K562 (cell line): ENCODE data around the gene ADAMTS6. TPM values are rescaled to one million over a fixed set of nuclear protein-coding genes. Genes with fewer than 3 reads are reported as not detected.

Source experiments
- ATAC-seq: fragments of 200-7000 bp; cut with Tn5 transposase; 3 replicates; pipeline ENCODE4 v1.9.1; 2020; ENCODE audit warnings: moderate library complexity
- BruUV-seq: library from RNA; stranded (reverse); fragments of 400-500 nt; replicated peaks from 2 replicates; lab custom pipeline; 2021; lab: Mats Ljungman, UMichigan
- CTCF ChIA-PET: fragments of 300-600 bp; formaldehyde crosslinking; extraction: SDS; loops from one replicate; lab custom pipeline; 2021; ENCODE audit warnings: low intra/inter-chr PET ratio; lab: Yijun Ruan, JAX
- POLR2A ChIA-PET: fragments of 300-600, 350-650 bp; sonication (Branson Sonifier 250); formaldehyde crosslinking; extraction: SDS; loops from one replicate; lab custom pipeline; 2021; ENCODE audit warnings: antibody characterized with exemption, inconsistent platforms; lab: Yijun Ruan, JAX
- DNase-seq, 4 experiments: peaks; one replicate each; pipeline versions ENCODE4 v3.0.0 to v3.0.0-alpha.2; 2011 to 2018; ENCODE audit warnings: low spot score in 3 of 4, mixed read lengths in 3 of 4; ENCODE audit errors: extremely low read depth in 1 of 4
- FAIRE-seq: peaks from 2 replicates; lab custom pipeline; 2011; peaks lifted over from hg19 to GRCh38; lab: Jason Lieb, UNC
- H2AFZ ChIP-seq: 2 replicates; pipeline ENCODE4 v1.6.0; 2011; ENCODE audit warnings: low read depth, low read length, control low read depth, inconsistent platforms
- H3K27ac ChIP-seq: fragments of 200-600 bp; 3 replicates; pipeline ENCODE4 v1.8.0; 2011; ENCODE audit warnings: low read depth, mild to moderate bottlenecking, control low read depth, inconsistent platforms, low read length, moderate library complexity, mixed read lengths; ENCODE audit errors: extremely low read depth
- H3K27me3 ChIP-seq, 2 experiments: fragments of 300-600 bp in 1 of 2; 2 replicates in 1 of 2; 3 replicates in 1 of 2; pipeline versions ENCODE4 v1.6.0 to v1.8.0; 2011; ENCODE audit warnings: inconsistent platforms in 2 of 2, low read length in 2 of 2, mild to moderate bottlenecking in 1 of 2, mixed read lengths in 1 of 2, moderate library complexity in 1 of 2; ENCODE audit not compliant: control insufficient read depth in 2 of 2, insufficient read depth in 2 of 2
- H3K36me3 ChIP-seq: fragments of 300-600 bp; 3 replicates; pipeline ENCODE4 v1.8.0; 2011; ENCODE audit warnings: mild to moderate bottlenecking, low read length, inconsistent platforms; ENCODE audit not compliant: control insufficient read depth, insufficient read depth
- H3K4me1 ChIP-seq, 2 experiments: fragments of 200-600 bp in 1 of 2; replicated peaks in 1 of 2; 2 replicates in 1 of 2; 3 replicates in 1 of 2; pipeline versions ENCODE4 v1.5.1 to v1.8.0; 2011; ENCODE audit warnings: inconsistent platforms in 2 of 2, low read length in 2 of 2, mild to moderate bottlenecking in 1 of 2, mixed read lengths in 1 of 2, moderate library complexity in 1 of 2; ENCODE audit not compliant: control insufficient read depth in 2 of 2, insufficient read depth in 2 of 2
- H3K4me2 ChIP-seq: 2 replicates; pipeline ENCODE4 v1.6.1; 2011; ENCODE audit warnings: low read length, control low read depth, inconsistent platforms, mixed read lengths; ENCODE audit not compliant: insufficient read depth
- H3K4me3 ChIP-seq: fragments of 200-600 bp; sonication (generic), shearing (Covaris generic); 2 replicates; pipeline ENCODE4 v1.5.1; 2016; ENCODE audit warnings: control low read depth, inconsistent platforms
- H3K79me2 ChIP-seq: fragments of 200-600 bp; 3 replicates; pipeline ENCODE4 v1.8.0; 2011; ENCODE audit warnings: low read length, inconsistent platforms; ENCODE audit not compliant: control insufficient read depth, insufficient read depth
- H3K9ac ChIP-seq, 2 experiments: 2 replicates each; pipeline versions ENCODE4 v1.6.0 to v1.6.1; 2011; ENCODE audit warnings: low read depth in 2 of 2, low read length in 2 of 2, control low read depth in 1 of 2, inconsistent platforms in 1 of 2, mild to moderate bottlenecking in 1 of 2, mixed read lengths in 1 of 2; ENCODE audit not compliant: insufficient read depth in 1 of 2
- H3K9me1 ChIP-seq: one replicate; pipeline ENCODE4 v1.6.0; 2011; ENCODE audit warnings: inconsistent platforms, mild to moderate bottlenecking, low read length, moderate library complexity; ENCODE audit not compliant: control insufficient read depth, insufficient read depth
- H3K9me3 ChIP-seq: replicated peaks from 2 replicates; pipeline ENCODE4 v1.5.1; 2011; ENCODE audit warnings: low read depth, low read length, inconsistent platforms; ENCODE audit not compliant: control insufficient read depth, insufficient read depth
- H4K20me1 ChIP-seq: replicated peaks from 2 replicates; pipeline ENCODE4 v1.6.1; 2011; ENCODE audit warnings: low read length, inconsistent platforms, mixed read lengths; ENCODE audit not compliant: control insufficient read depth, insufficient read depth
- DEAF1 ChIP-seq: fragments of 450-650 bp; formaldehyde crosslinking; IDR thresholded peaks from 2 replicates; pipeline ENCODE4 v1.4.0; 2020; ENCODE audit warnings: mild to moderate bottlenecking, moderate library complexity
- NFYB ChIP-seq: IDR thresholded peaks from 2 replicates; pipeline ENCODE4 v1.6.1; 2011; ENCODE audit warnings: mild to moderate bottlenecking, moderate library complexity; ENCODE audit not compliant: insufficient read length; ENCODE audit errors: extremely low read depth
- SMAD3 ChIP-seq: fragments of 450-650 bp; formaldehyde crosslinking; conservative IDR thresholded peaks from 2 replicates; pipeline ENCODE4 v1.4.0; 2020; ENCODE audit warnings: mild to moderate bottlenecking
- SMARCA5 ChIP-seq: fragments of 450-650 bp; IDR thresholded peaks from 2 replicates; pipeline ENCODE4 v1.6.1; 2016
- SUPT5H ChIP-seq: fragments of 450-650 bp; IDR thresholded peaks from 2 replicates; pipeline ENCODE4 v1.6.1; 2016
- TCFL5 ChIP-seq: fragments of 250-450 bp; sonication (Bioruptor Pico); conservative IDR thresholded peaks from 2 replicates; pipeline ENCODE4 v1.6.1; 2021; ENCODE audit warnings: mild to moderate bottlenecking, moderate library complexity, matching md5 sums
- ZFX ChIP-seq: sonication (generic); formaldehyde crosslinking; IDR thresholded peaks from 2 replicates; pipeline ENCODE4 v1.8.0; 2022; ENCODE audit warnings: mild to moderate bottlenecking, missing genetic modification reagents, moderate library complexity
- ZNF263 ChIP-seq: sonication (generic); formaldehyde crosslinking; IDR thresholded peaks from 2 replicates; pipeline ENCODE4 v1.8.0; 2022; ENCODE audit warnings: mild to moderate bottlenecking, missing genetic modification reagents, borderline replicate concordance
- ZNF274 ChIP-seq: IDR thresholded peaks from 2 replicates; pipeline ENCODE4 v1.6.1; 2011; ENCODE audit warnings: low read depth, mild to moderate bottlenecking, low read length, moderate library complexity, borderline replicate concordance
- ZNF324 ChIP-seq: fragments of 250-450 bp; sonication (Bioruptor Pico); IDR thresholded peaks from 2 replicates; pipeline ENCODE4 v1.4.0; 2020; ENCODE audit warnings: mild to moderate bottlenecking
- WGBS: fragments of 100-300 bp; shearing (Covaris generic); methylation state at CpG from one replicate; pipeline ENCODE4 v1.1.6; 2016; ENCODE audit warnings: low coverage, mixed read lengths; ENCODE audit not compliant: insufficient coverage; ENCODE audit errors: missing lambda C conversion rate; 5-methylcytosine and 5-hydroxymethylcytosine counted together
- in situ Hi-C: fragments of 300-500 bp; cut with MboI; formaldehyde crosslinking; loops from 4 replicates; pipeline ENCODE4 v1.15.0; 2018; ENCODE audit warnings: inconsistent platforms, mixed read lengths
- intact Hi-C: fragments of 100-400 bp; cut with micrococcal nuclease; formaldehyde crosslinking; loops from 2 replicates; pipeline ENCODE4 v1.14.2; 2022
- polyA plus RNA-seq, 8 experiments: library from polyadenylated mRNA; depleted of rRNA in 4 of 8; stranded (reverse) in 5 of 8; unstranded in 3 of 8; fragments of >200 nt; fragmentation: Nextera tagmentation in 2 of 8; fragmentation: Illumina TruSeq in 1 of 8; extraction: Ambion mirVana in 2 of 8; extraction: Trizol in 1 of 8; gene quantifications; 2 replicates each; pipeline versions ENCODE4 v1.2.1 to v1.2.3, GENCODE V29; 2011 to 2014; ENCODE audit warnings: inconsistent platforms in 1 of 8, missing spikeins in 1 of 8
- total RNA-seq, 7 experiments: library from RNA; depleted of rRNA in 6 of 7; stranded (reverse); fragments of >200 nt in 6 of 7; fragmentation: Illumina TruSeq in 2 of 7; extraction: Trizol in 2 of 7; gene quantifications; 2 replicates each; pipeline versions ENCODE4 v1.2.1 to v1.2.3, GENCODE V29; 2011 to 2021; ENCODE audit warnings: low replicate concordance in 1 of 7
- TF ChIP-seq, protein P1 (sequence below): sonication (generic); IDR thresholded peaks from 2 replicates; pipeline ENCODE4 v1.6.1; 2016
- TF ChIP-seq, protein P2 (sequence below): fragments of 250-450 bp; sonication (Bioruptor Pico); IDR thresholded peaks from 2 replicates; pipeline ENCODE4 v1.5.0; 2021; ENCODE audit warnings: mild to moderate bottlenecking, moderate library complexity

ADAMTS6 gene
- total and polyA plus RNA-seq, 9 of the 15 experiments (the other 6 are each of a cell fraction or from before 2014, with no cell fraction given), result 0.57 to 5.3 (median 1.5) TPM

- H3K9ac ChIP-seq, result no peak overlapping the region
- no peaks in the 10 kb centered on the region for H3K9me1 ChIP-seq
- no peak overlapping the region for H2AFZ ChIP-seq
- no peaks in the 10 kb centered on the region for H4K20me1 ChIP-seq
- POLR2A ChIA-PET, result no interaction called here
- H3K4me3 ChIP-seq, result no peak overlapping the region
- no peaks in the 10 kb centered on the region for H3K27me3 ChIP-seq
- CTCF ChIA-PET, result no interaction called here
- no peak for FAIRE-seq
- BruUV-seq, result no TSS peak
- DNase-seq, result no peak
- H3K4me2 ChIP-seq, result no peak overlapping the region
- no peak for TF ChIP-seq ZFX (CRISPR knock-in tag)
- TF ChIP-seq SMARCA5, result no peak
- TF ChIP-seq, all 486 proteins: peak for 0
- no peaks in the 10 kb centered on the region for H3K9me3 ChIP-seq
- no peaks in the 10 kb centered on the region for H3K36me3 ChIP-seq
- no peak for ATAC-seq
- intact Hi-C loops, result no loop called here
- H3K27ac ChIP-seq, result no peak overlapping the region
- in situ Hi-C loops, result no loop called here
- H3K4me1 ChIP-seq, result no peaks in the 10 kb centered on the region
- no peaks in the 10 kb centered on the region for H3K79me2 ChIP-seq
These were observed 189.5 kb downstream of the ADAMTS6 start for GRCh38 chr5:65292196-65292595.

GRCh38 chr5:65290677-65291076 is 191.0 kb downstream of the ADAMTS6 start:
- ATAC-seq (no peak), DNase-seq (no peak), FAIRE-seq (no peak)
- in situ Hi-C loops, result no loop called here
- Histone ChIP-seq H3K36me3 (no peaks in the 10 kb centered on the region), H3K4me1 (no peaks in the 10 kb centered on the region), H3K9me3 (no peaks in the 10 kb centered on the region), H3K79me2 (no peaks in the 10 kb centered on the region), H3K27me3 (no peaks in the 10 kb centered on the region), H3K27ac (no peak overlapping the region), H2AFZ (no peak overlapping the region), H4K20me1 (no peaks in the 10 kb centered on the region), H3K9me1 (no peaks in the 10 kb centered on the region), H3K4me3 (no peak overlapping the region), H3K4me2 (no peak overlapping the region), H3K9ac (no peak overlapping the region)
- CTCF ChIA-PET, result no interaction called here
- POLR2A ChIA-PET, result no interaction called here
- intact Hi-C loops, result no loop called here
- 19% methylated on average over 1 of the region's 1 CpG for whole genome bisulfite sequencing
- no TSS peak for BruUV-seq
- TF ChIP-seq, protein P1, sequence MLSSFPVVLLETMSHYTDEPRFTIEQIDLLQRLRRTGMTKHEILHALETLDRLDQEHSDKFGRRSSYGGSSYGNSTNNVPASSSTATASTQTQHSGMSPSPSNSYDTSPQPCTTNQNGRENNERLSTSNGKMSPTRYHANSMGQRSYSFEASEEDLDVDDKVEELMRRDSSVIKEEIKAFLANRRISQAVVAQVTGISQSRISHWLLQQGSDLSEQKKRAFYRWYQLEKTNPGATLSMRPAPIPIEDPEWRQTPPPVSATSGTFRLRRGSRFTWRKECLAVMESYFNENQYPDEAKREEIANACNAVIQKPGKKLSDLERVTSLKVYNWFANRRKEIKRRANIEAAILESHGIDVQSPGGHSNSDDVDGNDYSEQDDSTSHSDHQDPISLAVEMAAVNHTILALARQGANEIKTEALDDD, result no peak
- TF ChIP-seq, protein P2, sequence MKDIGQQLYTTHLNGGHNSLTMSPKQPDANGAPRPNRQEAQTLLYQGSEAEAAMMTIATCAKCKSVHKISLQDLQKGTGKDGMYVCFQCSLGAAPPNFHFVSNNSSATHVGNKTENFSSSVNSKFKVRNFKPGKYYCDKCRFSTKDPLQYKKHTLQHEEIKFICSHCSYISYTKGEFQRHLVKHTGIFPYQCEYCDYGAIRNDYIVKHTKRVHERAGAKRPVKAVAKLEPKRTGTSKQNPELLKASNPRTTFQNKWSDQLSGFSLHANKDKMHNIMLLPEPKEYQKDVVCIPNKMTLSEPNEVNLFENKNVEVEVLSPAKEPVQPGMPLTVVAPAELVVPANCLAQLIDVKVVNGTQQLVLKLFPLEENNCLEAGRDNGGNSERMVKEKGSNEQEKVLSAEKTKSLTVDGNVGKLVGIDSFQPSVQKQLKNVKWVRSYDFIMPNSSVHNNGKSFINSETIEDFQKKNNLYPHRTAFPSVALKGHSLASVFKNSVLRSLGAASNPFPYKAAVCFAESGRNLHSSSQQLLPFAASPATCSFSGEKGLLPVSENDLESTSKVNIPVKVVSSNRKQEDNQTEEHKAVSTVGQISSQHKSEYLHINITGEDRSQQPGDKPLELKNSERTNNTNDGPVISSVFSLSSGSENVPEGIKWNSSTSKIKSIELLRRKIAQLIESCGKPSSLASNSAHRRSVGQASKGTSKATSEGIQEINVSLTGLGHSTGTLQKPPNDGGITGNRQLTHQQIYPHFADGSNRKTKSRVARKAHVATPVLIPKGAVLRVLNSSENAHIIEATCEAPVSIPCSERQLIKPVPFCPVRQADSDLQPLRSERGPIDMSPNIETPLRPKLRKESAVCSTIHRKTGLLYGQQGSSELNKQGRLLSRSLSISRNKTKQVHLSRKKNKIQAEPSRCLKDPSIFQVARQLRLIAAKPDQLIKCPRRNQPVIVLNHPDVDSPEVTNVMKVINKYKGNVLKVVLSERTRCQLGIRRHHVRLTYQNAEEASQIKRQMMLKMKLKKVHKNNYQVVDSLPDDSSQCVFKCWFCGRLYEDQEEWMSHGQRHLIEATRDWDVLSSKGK (CRISPR knock-in tag), result no peak
- TF ChIP-seq ZNF274 (no peak), ZNF324 (CRISPR knock-in tag) (no peak), SUPT5H (no peak), ZNF263 (CRISPR knock-in tag) (no peak), NFYB (no peak), TCFL5 (CRISPR knock-in tag) (no peak), DEAF1 (no peak), SMAD3 (no peak)
